Erythroblast (primary cell): ENCODE measurements around the gene TTC9C.
A peak's percentile ranks its signal among the peaks of the same experiment; 100 is the strongest.

Experiments
- DNase-seq, 2 experiments: peaks; one replicate each; lab custom pipeline; 2025; lab: John Stamatoyannopoulos, UW
- GATA1 ChIP-seq: IDR thresholded peaks from 2 replicates; pipeline ENCODE4 v1.6.1; 2011; ENCODE audit warnings: low read depth, mild to moderate bottlenecking, control low read depth, low read length, moderate library complexity
- POLR2A ChIP-seq: IDR thresholded peaks from 2 replicates; pipeline ENCODE4 v1.6.1; 2011; ENCODE audit warnings: mild to moderate bottlenecking, low read length

TTC9C gene

GRCh38 chr11:62786318-62787004, 58.2 kb downstream of the TTC9C start:
- DNase-seq: peak; percentile 91 to 95
- TF ChIP-seq GATA1 (no peak), POLR2A (no peak)

GRCh38 chr11:62787005-62787759, 58.9 kb downstream of the TTC9C start, which contains the start of gene TMEM179B:
TSS of gene TMEM179B (plus strand) at chr11:62787402. CDS start at chr11:62787432, 30 bp downstream.
- DNase-seq: peak; percentile 99
- TF ChIP-seq POLR2A (peak; percentile 97), GATA1 (no peak)
